Measurements from ENCODE around the gene GPR45.

GPR45 gene

GRCh38 chr2:105291981-105292380 lies 50.4 kb downstream of the GPR45 start:
- H3K36me3 ChIP-seq (ENCODE audit: control insufficient read depth, insufficient read depth, low read length), result peaks cover 14% of the 10 kb centered on the region
- H3K27me3 ChIP-seq (replicated peaks; ENCODE audit: control insufficient read depth, insufficient read depth, low read length), result no peaks in the 10 kb centered on the region
- H3K4me3 ChIP-seq (replicated peaks; ENCODE audit: low read depth, low read length), result no peak overlapping the region
- DNase-seq (ENCODE audit: extremely low read depth, insufficient read length), result no peak
- TF ChIP-seq CTCF (IDR thresholded peaks at IDR 0.05; ENCODE audit: insufficient read depth, low read length, poor library complexity, severe bottlenecking), result no peak

Measured in GM06990 (cell line).